NCI-H1092 (cell line): Measurements from ENCODE around the gene DGKI.

Source experiments
- DNase-seq: peaks from one replicate; lab custom pipeline; 2025; lab: John Stamatoyannopoulos, UW

DGKI gene

GRCh38 chr7:137656227-137656849 lies 190.4 kb downstream of the DGKI start:
- peak; percentile 70 for DNase-seq

GRCh38 chr7:137655804-137656203 lies 191.0 kb downstream of the DGKI start:
- DNase-seq, result no peak

GRCh38 chr7:137652721-137653120 lies 194.1 kb downstream of the DGKI start:
- no peak for DNase-seq

GRCh38 chr7:137647905-137648565 lies 198.7 kb downstream of the DGKI start:
- no peak for DNase-seq

GRCh38 chr7:137642472-137642871 lies 204.3 kb downstream of the DGKI start:
- DNase-seq, result no peak

GRCh38 chr7:137642031-137642430 lies 204.7 kb downstream of the DGKI start:
- DNase-seq, result no peak

- no peak for DNase-seq
Measured at GRCh38 chr7:137636376-137636775, 210.4 kb downstream of the DGKI start.

- no peak for DNase-seq
Measured at GRCh38 chr7:137635874-137636273, 210.9 kb downstream of the DGKI start.

GRCh38 chr7:137635132-137635531 lies 211.6 kb downstream of the DGKI start:
- DNase-seq, result no peak

- no peak for DNase-seq
Measured at GRCh38 chr7:137634356-137634755, 212.4 kb downstream of the DGKI start.

- no peak for DNase-seq
Measured at GRCh38 chr7:137633133-137633532, 213.6 kb downstream of the DGKI start.

- peak; percentile 37 for DNase-seq
Measured at GRCh38 chr7:137628216-137628615, 218.6 kb downstream of the DGKI start.

- DNase-seq, result peak; percentile 27
Measured at GRCh38 chr7:137626469-137627067, 220.2 kb downstream of the DGKI start.

GRCh38 chr7:137625197-137625596 lies 221.6 kb downstream of the DGKI start:
- DNase-seq, result no peak

GRCh38 chr7:137619181-137619580 lies 227.6 kb downstream of the DGKI start:
- DNase-seq, result no peak

- DNase-seq, result no peak
Measured at GRCh38 chr7:137618748-137619147, 228.0 kb downstream of the DGKI start.

GRCh38 chr7:137613006-137613525 lies 233.7 kb downstream of the DGKI start:
- no peak for DNase-seq

GRCh38 chr7:137611606-137612005 lies 235.2 kb downstream of the DGKI start:
- DNase-seq, result no peak

- no peak for DNase-seq
Measured at GRCh38 chr7:137609500-137609899, 237.3 kb downstream of the DGKI start.

GRCh38 chr7:137606061-137606674 lies 240.6 kb downstream of the DGKI start:
- peak; percentile 22 for DNase-seq

- DNase-seq, result no peak
Measured at GRCh38 chr7:137603043-137603442, 243.7 kb downstream of the DGKI start.

- no peak for DNase-seq
Measured at GRCh38 chr7:137601642-137602041, 245.1 kb downstream of the DGKI start.

GRCh38 chr7:137597856-137598255 lies 248.9 kb downstream of the DGKI start:
- no peak for DNase-seq
